B cell (primary cell): ENCODE measurements around the gene TBCEL. TPM values are rescaled to one million over a fixed set of nuclear protein-coding genes. Genes with fewer than 3 reads are reported as not detected.
A peak's percentile ranks its signal among the peaks of the same experiment; 100 is the strongest.

Experiments used
- ATAC-seq: fragments of 200-7000 bp; cut with Tn5 transposase; one replicate; pipeline ENCODE4 v1.10.0; 2021; ENCODE audit warnings: low read depth, mild to moderate bottlenecking, moderate number of reproducible peaks, moderate library complexity
- CTCF ChIA-PET: fragments of 350-600 bp; sonication (Branson Sonifier 250); formaldehyde crosslinking; loops from one replicate; lab custom pipeline; 2021; ENCODE audit warnings: antibody characterized with exemption, inconsistent platforms; lab: Charles Lee
- POLR2A ChIA-PET: fragments of 350-600 bp; sonication (Branson Sonifier 250); formaldehyde crosslinking; loops from one replicate; lab custom pipeline; 2021; ENCODE audit warnings: antibody characterized with exemption; lab: Charles Lee
- DNase-seq: peaks from one replicate; pipeline ENCODE4 v3.0.0; 2013
- H2AFZ ChIP-seq: 2 replicates; pipeline ENCODE4 v1.6.1; 2012; ENCODE audit warnings: mild to moderate bottlenecking, low read depth, low read length; ENCODE audit not compliant: insufficient read depth, poor library complexity, severe bottlenecking
- H3K27ac ChIP-seq, 2 donors: 1 replicate in 1 of 2; 2 replicates in 1 of 2; pipeline ENCODE4 v1.5.1; 2012 to 2013; ENCODE audit warnings: low read length in 2 of 2, mild to moderate bottlenecking in 2 of 2, moderate library complexity in 1 of 2
- H3K27me3 ChIP-seq, 4 experiments: fragments of 200-600 bp in 1 of 4; sonication (generic) in 1 of 4; replicated peaks in 1 of 4; 1 replicate in 2 of 4; 2 replicates in 2 of 4; pipeline versions ENCODE4 v1.6.1 to v1.7.0; 2013 to 2016; ENCODE audit warnings: low read length in 3 of 4, mild to moderate bottlenecking in 2 of 4, mixed read lengths in 1 of 4, moderate library complexity in 1 of 4; ENCODE audit not compliant: insufficient read depth in 4 of 4, control insufficient read depth in 3 of 4; ENCODE audit errors: control extremely low read depth in 1 of 4
- H3K36me3 ChIP-seq, 2 experiments: replicated peaks in 1 of 2; 1 replicate in 1 of 2; 2 replicates in 1 of 2; pipeline versions ENCODE4 v1.6.1 to v1.7.1; 2013; ENCODE audit warnings: low read length in 1 of 2; ENCODE audit not compliant: insufficient read depth in 2 of 2, control insufficient read depth in 1 of 2; ENCODE audit errors: control extremely low read depth in 1 of 2, extremely low read depth in 1 of 2
- H3K4me1 ChIP-seq, 2 donors: fragments of 200-600 bp in 1 of 2; sonication (generic) in 1 of 2; 1 replicate in 1 of 2; 2 replicates in 1 of 2; pipeline versions ENCODE4 v1.5.1 to v1.6.1; 2013 to 2017; ENCODE audit warnings: low read length in 2 of 2; ENCODE audit not compliant: control insufficient read depth in 2 of 2, insufficient read depth in 2 of 2
- H3K4me2 ChIP-seq: replicated peaks from 2 replicates; pipeline ENCODE3; 2012; ENCODE audit warnings: mild to moderate bottlenecking, low read depth, low read length; ENCODE audit not compliant: poor library complexity, severe bottlenecking
- H3K4me3 ChIP-seq, 5 experiments: fragments of 200-600 bp in 1 of 5; sonication (generic) in 1 of 5; 1 replicate in 3 of 5; 2 replicates in 2 of 5; pipeline versions ENCODE4 v1.5.1 to v1.7.0; 2011 to 2016; ENCODE audit warnings: low read length in 4 of 5, mild to moderate bottlenecking in 4 of 5, low read depth in 2 of 5, control low read depth in 1 of 5, moderate library complexity in 1 of 5; ENCODE audit not compliant: insufficient read depth in 1 of 5; ENCODE audit errors: control extremely low read depth in 1 of 5, extremely low read depth in 1 of 5
- H3K79me2 ChIP-seq: fragments of 200-600 bp; sonication (generic); one replicate; pipeline ENCODE4 v1.6.0; 2016; ENCODE audit warnings: low read length; ENCODE audit not compliant: control insufficient read depth, insufficient read depth
- H3K9ac ChIP-seq: fragments of 200-600 bp; sonication (generic); 2 replicates; pipeline ENCODE4 v1.6.1; 2017; ENCODE audit warnings: mild to moderate bottlenecking, low read length, moderate library complexity
- H3K9me3 ChIP-seq, 3 donors: one replicate each; pipeline versions ENCODE4 v1.6.1 to v1.7.1; 2013; ENCODE audit warnings: low read length in 2 of 3; ENCODE audit not compliant: control insufficient read depth in 2 of 3, insufficient read depth in 1 of 3; ENCODE audit errors: control extremely low read depth in 1 of 3
- H4K20me1 ChIP-seq: 2 replicates; pipeline ENCODE4 v1.6.0; 2012; ENCODE audit warnings: mild to moderate bottlenecking, low read length; ENCODE audit not compliant: insufficient read depth, control insufficient read depth, poor library complexity, severe bottlenecking
- H3K27ac Mint-ChIP-seq: one replicate; pipeline ENCODE4 v1.8.0; 2021; ENCODE audit warnings: mixed read lengths
- H3K27me3 Mint-ChIP-seq: one replicate; pipeline ENCODE4 v1.8.0; 2021; ENCODE audit warnings: mixed read lengths
- H3K4me1 Mint-ChIP-seq: one replicate; pipeline ENCODE4 v1.8.0; 2021; ENCODE audit warnings: mixed read lengths
- H3K4me3 Mint-ChIP-seq: one replicate; pipeline ENCODE4 v1.8.0; 2021; ENCODE audit warnings: mixed read lengths
- H3K9me3 Mint-ChIP-seq: one replicate; pipeline ENCODE4 v1.8.0; 2022; ENCODE audit warnings: mixed read lengths; ENCODE audit not compliant: insufficient read depth
- EZH2 ChIP-seq: IDR thresholded peaks from 2 replicates; pipeline ENCODE4 v1.6.1; 2012; ENCODE audit warnings: borderline replicate concordance, low read depth, mild to moderate bottlenecking, moderate library complexity, low read length; ENCODE audit not compliant: insufficient read depth, poor library complexity, severe bottlenecking
- WGBS: methylation state at CpG from one replicate; pipeline ENCODE4 v1.1.5; 2013; ENCODE audit warnings: missing lambda C conversion rate; ENCODE audit not compliant: insufficient coverage; 5-methylcytosine and 5-hydroxymethylcytosine counted together
- intact Hi-C: fragments of 100-400 bp; cut with micrococcal nuclease; formaldehyde crosslinking; loops from one replicate; pipeline ENCODE4 v1.10.0; 2022
- polyA plus RNA-seq: library from polyadenylated mRNA; depleted of rRNA; stranded (reverse); fragments of >200 nt; gene quantifications from 2 replicates; pipeline ENCODE4 v1.2.3, GENCODE V29; 2012
- total RNA-seq, 2 donors: library from RNA; stranded (reverse); fragments of 120-200 nt in 1 of 2; gene quantifications; 1 replicate in 1 of 2; 2 replicates in 1 of 2; pipeline versions ENCODE4 v1.2.3 to v1.2.4, GENCODE V29; 2013 to 2022
- TF ChIP-seq, protein P1 (sequence below): fragments of 200-600 bp; IDR thresholded peaks from one replicate; pipeline ENCODE4 v1.8.0; 2022; ENCODE audit warnings: antibody characterized with exemption, mild to moderate bottlenecking

The TBCEL gene
- total and polyA plus RNA-seq, 2 donors (not counting 1 experiment from before 2014, with no cell fraction given): 3.5 to 22.8 TPM

DNA sequence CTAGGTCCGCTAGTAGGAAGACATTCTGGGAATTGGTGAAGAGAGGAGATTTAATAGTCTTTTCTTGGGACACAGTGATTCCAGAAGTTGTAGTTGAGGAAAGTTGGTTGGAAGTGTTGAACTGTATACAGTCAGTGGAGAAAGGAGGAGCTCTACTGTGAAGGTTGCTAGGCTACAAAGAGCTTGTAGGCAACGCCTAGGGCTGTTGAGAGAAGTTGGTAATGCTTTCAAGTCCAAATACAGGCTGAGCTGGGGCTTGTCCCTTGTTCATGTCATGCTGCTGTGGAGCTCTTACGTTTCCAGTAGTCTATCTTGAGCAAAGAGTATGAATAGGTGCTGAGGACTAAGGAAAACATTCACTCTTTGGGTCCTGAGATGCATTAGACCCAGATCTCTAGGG lies 1.1 kb downstream of the TBCEL start:
- Mint-ChIP-seq H3K4me1 (peaks cover 24% of the 10 kb centered on the region), H3K9me3 (no peaks in the 10 kb centered on the region), H3K27ac (peak overlapping the region; percentile 5), H3K27me3 (no peaks in the 10 kb centered on the region), H3K4me3 (peak overlapping the region; percentile 93)
- POLR2A ChIA-PET: interaction anchor here (0.6 kb wide), 1 partner anchor 233 kb away, joined by 3 read pairs; no protein-coding TSS in a partner anchor
- peak overlapping the region in 3 of 5 experiments; percentile 68 to 90 (median 79) for H3K4me3 ChIP-seq
- no peak overlapping the region for H2AFZ ChIP-seq
- H3K4me2 ChIP-seq: peak overlapping the region; percentile 94
- peaks cover 14% of the 10 kb centered on the region for H4K20me1 ChIP-seq
- H3K36me3 ChIP-seq: peaks cover 0 to 2% of the 10 kb centered on the region in 2 experiments
- DNase-seq: peak; percentile 20
- CTCF ChIA-PET: no interaction called here
- 88% methylated on average over 3 of the region's 3 CpGs for WGBS
- peak overlapping the region; percentile 86 for H3K9ac ChIP-seq
- no peaks in the 10 kb centered on the region for H3K9me3 ChIP-seq
- ATAC-seq: no peak
- peaks cover 14% of the 10 kb centered on the region for H3K79me2 ChIP-seq
- intact Hi-C loops: no loop called here
- H3K27ac ChIP-seq: no peak overlapping the region
- peaks cover 17% of the 10 kb centered on the region in 2 donors for H3K4me1 ChIP-seq
- TF ChIP-seq, protein P1, sequence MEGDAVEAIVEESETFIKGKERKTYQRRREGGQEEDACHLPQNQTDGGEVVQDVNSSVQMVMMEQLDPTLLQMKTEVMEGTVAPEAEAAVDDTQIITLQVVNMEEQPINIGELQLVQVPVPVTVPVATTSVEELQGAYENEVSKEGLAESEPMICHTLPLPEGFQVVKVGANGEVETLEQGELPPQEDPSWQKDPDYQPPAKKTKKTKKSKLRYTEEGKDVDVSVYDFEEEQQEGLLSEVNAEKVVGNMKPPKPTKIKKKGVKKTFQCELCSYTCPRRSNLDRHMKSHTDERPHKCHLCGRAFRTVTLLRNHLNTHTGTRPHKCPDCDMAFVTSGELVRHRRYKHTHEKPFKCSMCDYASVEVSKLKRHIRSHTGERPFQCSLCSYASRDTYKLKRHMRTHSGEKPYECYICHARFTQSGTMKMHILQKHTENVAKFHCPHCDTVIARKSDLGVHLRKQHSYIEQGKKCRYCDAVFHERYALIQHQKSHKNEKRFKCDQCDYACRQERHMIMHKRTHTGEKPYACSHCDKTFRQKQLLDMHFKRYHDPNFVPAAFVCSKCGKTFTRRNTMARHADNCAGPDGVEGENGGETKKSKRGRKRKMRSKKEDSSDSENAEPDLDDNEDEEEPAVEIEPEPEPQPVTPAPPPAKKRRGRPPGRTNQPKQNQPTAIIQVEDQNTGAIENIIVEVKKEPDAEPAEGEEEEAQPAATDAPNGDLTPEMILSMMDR: no peak
- no peak for TF ChIP-seq EZH2
- H3K27me3 ChIP-seq: no peaks in the 10 kb centered on the region

DNA sequence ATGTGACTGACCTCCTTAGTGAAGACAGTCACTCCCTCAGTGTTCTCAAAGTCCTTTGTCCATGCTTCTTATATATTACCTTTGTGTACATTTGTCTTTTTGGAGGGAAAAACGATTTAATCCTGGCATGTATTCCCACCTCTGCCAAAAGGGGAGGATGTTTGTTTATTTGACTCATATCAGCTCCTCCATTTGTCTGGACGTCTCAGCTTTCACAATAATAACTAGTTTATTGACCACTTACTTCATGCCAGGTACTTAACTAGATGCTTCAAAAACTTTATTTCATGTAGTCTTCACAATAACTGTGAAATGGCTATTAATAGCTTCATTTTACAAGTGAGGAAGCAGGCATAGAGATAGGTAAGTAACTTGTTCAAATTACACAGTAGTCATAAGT lies 5.3 kb downstream of the TBCEL start:
- Histone ChIP-seq H3K36me3 (peaks cover 0 to 4% of the 10 kb centered on the region in 2 experiments), H2AFZ (no peak overlapping the region), H3K4me2 (no peak overlapping the region), H3K4me1 (peaks cover 11% of the 10 kb centered on the region in 2 donors), H3K27me3 (no peaks in the 10 kb centered on the region), H3K9me3 (no peaks in the 10 kb centered on the region), H3K9ac (no peak overlapping the region), H3K27ac (no peak overlapping the region), H3K4me3 (no peak overlapping the region), H4K20me1 (peaks cover 12% of the 10 kb centered on the region), H3K79me2 (peaks cover 20% of the 10 kb centered on the region)
- no peaks in the 10 kb centered on the region for H3K9me3 Mint-ChIP-seq
- DNase-seq (no peak), ATAC-seq (no peak)
- TF ChIP-seq, protein P1: no peak
- no peak for TF ChIP-seq EZH2
- peaks cover 16% of the 10 kb centered on the region for H3K4me1 Mint-ChIP-seq
- ChIA-PET CTCF (no interaction called here), POLR2A (no interaction called here)
- intact Hi-C loops: no loop called here
- H3K27me3 Mint-ChIP-seq: no peaks in the 10 kb centered on the region
- H3K4me3 Mint-ChIP-seq: no peak overlapping the region
- no peak overlapping the region for H3K27ac Mint-ChIP-seq
- no CpG with 5 or more reads among the region's 2 CpGs for WGBS
